Measurements from ENCODE around the gene NOTCH1.

The NOTCH1 gene

GRCh38 chr9:136487672-136488071 lies 58.2 kb downstream of the NOTCH1 start:
- Histone ChIP-seq H3K79me2 (ENCODE audit: insufficient read depth, low read length) (peaks cover 5% of the 10 kb centered on the region), H3K27me3 (ENCODE audit: insufficient read depth, low read length, poor library complexity) (no peaks in the 10 kb centered on the region), H3K9ac (ENCODE audit: low read depth, low read length) (no peak overlapping the region), H4K20me1 (ENCODE audit: insufficient read depth, low read length) (peaks cover 19% of the 10 kb centered on the region), H3K4me3 (ENCODE audit: low read depth in 1 of 2, low read length in 2 of 2) (no peak overlapping the region), H3K27ac (ENCODE audit: low read length) (no peak overlapping the region), H3K4me1 (ENCODE audit: insufficient read depth, low read length) (peaks cover 22% of the 10 kb centered on the region), H2AFZ (ENCODE audit: low read depth, low read length) (no peak overlapping the region), H3K9me3 (ENCODE audit: insufficient read depth, low read length, severe bottlenecking) (no peaks in the 10 kb centered on the region), H3K4me2 (ENCODE audit: insufficient read depth, low read length) (no peak overlapping the region), H3K36me3 (ENCODE audit: insufficient read depth, low read length) (no peaks in the 10 kb centered on the region; the same call in 1 of the 2 replicates)
- DNase-seq (no peak), ATAC-seq (ENCODE audit: insufficient read depth, low read depth) (no peak)
- TF ChIP-seq EZH2 (IDR thresholded peaks at IDR 0.05; ENCODE audit: borderline replicate concordance, low read depth, low read length, severe bottlenecking) (no peak), CTCF (IDR thresholded peaks at IDR 0.05; ENCODE audit: borderline replicate concordance, extremely low read depth, low read length, poor library complexity, severe bottlenecking) (no peak)

GRCh38 chr9:136486823-136487620 lies 58.8 kb downstream of the NOTCH1 start:
- Histone ChIP-seq H3K27ac (ENCODE audit: low read length) (no peak overlapping the region), H3K4me1 (ENCODE audit: insufficient read depth, low read length) (peaks cover 23% of the 10 kb centered on the region), H4K20me1 (ENCODE audit: insufficient read depth, low read length) (peaks cover 21% of the 10 kb centered on the region), H3K9ac (ENCODE audit: low read depth, low read length) (no peak overlapping the region), H3K4me2 (ENCODE audit: insufficient read depth, low read length) (no peak overlapping the region), H3K79me2 (ENCODE audit: insufficient read depth, low read length) (peaks cover 12% of the 10 kb centered on the region), H3K27me3 (ENCODE audit: insufficient read depth, low read length, poor library complexity) (no peaks in the 10 kb centered on the region), H2AFZ (ENCODE audit: low read depth, low read length) (no peak overlapping the region), H3K9me3 (ENCODE audit: insufficient read depth, low read length, severe bottlenecking) (no peaks in the 10 kb centered on the region), H3K36me3 (ENCODE audit: insufficient read depth, low read length) (no peaks in the 10 kb centered on the region; the same call in 1 of the 2 replicates), H3K4me3 (ENCODE audit: low read depth in 1 of 2, low read length in 2 of 2) (no peak overlapping the region)
- ATAC-seq (ENCODE audit: insufficient read depth, low read depth) (no peak), DNase-seq (no peak)
- TF ChIP-seq EZH2 (IDR thresholded peaks at IDR 0.05; ENCODE audit: borderline replicate concordance, low read depth, low read length, severe bottlenecking) = no peak
- TF ChIP-seq CTCF (IDR thresholded peaks at IDR 0.05; ENCODE audit: borderline replicate concordance, extremely low read depth, low read length, poor library complexity, severe bottlenecking) = no peak

GRCh38 chr9:136486131-136486530 lies 59.7 kb downstream of the NOTCH1 start:
- Histone ChIP-seq H3K4me3 (ENCODE audit: low read depth in 1 of 2, low read length in 2 of 2) (no peak overlapping the region), H3K27me3 (ENCODE audit: insufficient read depth, low read length, poor library complexity) (no peaks in the 10 kb centered on the region)
- TF ChIP-seq EZH2 (IDR thresholded peaks at IDR 0.05; ENCODE audit: borderline replicate concordance, low read depth, low read length, severe bottlenecking) (no peak), CTCF (IDR thresholded peaks at IDR 0.05; ENCODE audit: borderline replicate concordance, extremely low read depth, low read length, poor library complexity, severe bottlenecking) (no peak)

More at GRCh38 chr9:136486131-136486530, 59.7 kb downstream of the NOTCH1 start:
- H3K36me3 ChIP-seq (ENCODE audit: insufficient read depth, low read length) = no peaks in the 10 kb centered on the region; the same call in 1 of the 2 replicates
- DNase-seq (no peak), ATAC-seq (ENCODE audit: insufficient read depth, low read depth) (no peak)
- H3K27ac ChIP-seq (ENCODE audit: low read length) = no peak overlapping the region
- no peak overlapping the region for H2AFZ ChIP-seq (ENCODE audit: low read depth, low read length)
- no peak overlapping the region for H3K9ac ChIP-seq (ENCODE audit: low read depth, low read length)
- H3K4me2 ChIP-seq (ENCODE audit: insufficient read depth, low read length) = no peak overlapping the region
- H3K79me2 ChIP-seq (ENCODE audit: insufficient read depth, low read length) = peaks cover 20% of the 10 kb centered on the region
- peaks cover 32% of the 10 kb centered on the region for H3K4me1 ChIP-seq (ENCODE audit: insufficient read depth, low read length)
- peaks cover 29% of the 10 kb centered on the region for H4K20me1 ChIP-seq (ENCODE audit: insufficient read depth, low read length)
- H3K9me3 ChIP-seq (ENCODE audit: insufficient read depth, low read length, severe bottlenecking) = no peaks in the 10 kb centered on the region

Measured in DND-41 (cell line).